ENCODE measurements around the gene RGSL1.

DNA sequence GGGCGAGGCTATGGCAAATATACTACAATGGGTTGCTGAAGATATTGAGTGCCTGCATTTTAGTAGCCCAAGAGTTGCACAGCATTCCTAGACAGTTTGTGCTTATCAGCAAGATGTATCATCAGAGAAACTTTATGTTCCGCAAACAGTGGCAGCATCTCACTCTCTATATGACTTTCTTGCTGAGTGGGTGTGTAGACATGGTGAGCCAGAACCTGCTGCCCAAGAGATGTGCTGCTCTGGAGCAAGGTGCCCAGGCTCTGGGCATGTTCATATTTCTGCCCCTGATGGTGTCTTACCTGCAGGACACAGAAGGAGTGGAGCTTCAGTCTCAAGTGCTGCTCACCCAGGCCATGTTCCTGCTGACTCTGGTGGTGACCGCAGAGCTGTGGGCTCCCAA, 8.2 kb upstream of the RGSL1 start:
- TF ChIP-seq, protein P1, sequence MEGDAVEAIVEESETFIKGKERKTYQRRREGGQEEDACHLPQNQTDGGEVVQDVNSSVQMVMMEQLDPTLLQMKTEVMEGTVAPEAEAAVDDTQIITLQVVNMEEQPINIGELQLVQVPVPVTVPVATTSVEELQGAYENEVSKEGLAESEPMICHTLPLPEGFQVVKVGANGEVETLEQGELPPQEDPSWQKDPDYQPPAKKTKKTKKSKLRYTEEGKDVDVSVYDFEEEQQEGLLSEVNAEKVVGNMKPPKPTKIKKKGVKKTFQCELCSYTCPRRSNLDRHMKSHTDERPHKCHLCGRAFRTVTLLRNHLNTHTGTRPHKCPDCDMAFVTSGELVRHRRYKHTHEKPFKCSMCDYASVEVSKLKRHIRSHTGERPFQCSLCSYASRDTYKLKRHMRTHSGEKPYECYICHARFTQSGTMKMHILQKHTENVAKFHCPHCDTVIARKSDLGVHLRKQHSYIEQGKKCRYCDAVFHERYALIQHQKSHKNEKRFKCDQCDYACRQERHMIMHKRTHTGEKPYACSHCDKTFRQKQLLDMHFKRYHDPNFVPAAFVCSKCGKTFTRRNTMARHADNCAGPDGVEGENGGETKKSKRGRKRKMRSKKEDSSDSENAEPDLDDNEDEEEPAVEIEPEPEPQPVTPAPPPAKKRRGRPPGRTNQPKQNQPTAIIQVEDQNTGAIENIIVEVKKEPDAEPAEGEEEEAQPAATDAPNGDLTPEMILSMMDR (IDR thresholded peaks at IDR 0.05; ENCODE audit: poor library complexity): no peak
- no peak for TF ChIP-seq EZH2phosphoT487 (IDR thresholded peaks at IDR 0.05; ENCODE audit: low read depth, severe bottlenecking, unreplicated experiment)
